ENCODE data around the gene SLC4A2. TPM values are rescaled to one million over a fixed set of nuclear protein-coding genes. Genes with fewer than 3 reads are reported as not detected.

SLC4A2 gene
- total and polyA plus RNA-seq, 5 donors from 2014 or later = 11.6 to 71.7 (median 13.0) TPM

DNA sequence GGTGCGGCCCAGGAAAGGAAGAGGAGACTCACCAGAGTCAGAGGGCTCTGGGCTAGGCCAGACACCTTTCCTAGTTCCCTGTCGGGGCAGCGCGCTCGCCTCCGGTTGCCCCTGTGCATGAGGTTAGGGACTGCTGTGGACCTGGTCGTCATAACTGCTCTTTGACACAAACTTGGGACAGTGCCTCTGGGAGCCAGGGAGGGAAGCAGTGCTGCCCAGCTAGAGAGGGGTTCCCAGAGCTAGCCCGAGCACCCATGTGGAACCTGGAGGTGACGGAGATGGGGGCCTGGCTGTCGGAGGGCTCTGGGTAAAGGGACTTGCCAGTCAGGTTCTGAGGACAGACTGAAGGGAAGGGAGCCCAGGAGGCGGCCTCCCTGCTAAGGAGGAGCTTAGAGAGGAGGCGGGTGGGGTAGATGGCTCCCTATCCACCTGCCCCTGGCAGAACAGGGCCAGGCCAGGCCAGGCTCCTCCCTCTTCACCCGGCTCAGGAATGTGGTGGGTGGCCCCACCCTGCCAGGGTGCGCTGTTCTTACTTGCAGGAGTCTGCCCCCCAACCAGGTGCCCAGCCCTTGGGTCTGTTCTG, 56.5 kb downstream of the SLC4A2 start:
- H3K4me1 ChIP-seq (ENCODE audit: control insufficient read depth, insufficient read depth, low read length, poor library complexity, severe bottlenecking) = peaks cover 8% of the 10 kb centered on the region
- Mint-ChIP-seq H3K27me3 (peaks cover 17% of the 10 kb centered on the region), H3K9me3 (no peaks in the 10 kb centered on the region), H3K4me1 (peaks cover 0 to 23% (median 3%) of the 10 kb centered on the region in 4 donors), H3K4me3 (peak overlapping the region in 3 of 4 donors; percentile 38 to 74 (median 72)), H3K27ac (peak overlapping the region in 1 of 3 donors; percentile 43), H3K36me3 (peaks cover 5% of the 10 kb centered on the region)
- H3K27me3 ChIP-seq (ENCODE audit: control insufficient read depth, insufficient read depth, low read length) = no peaks in the 10 kb centered on the region
- H3K27ac ChIP-seq (ENCODE audit: insufficient read depth, low read length, poor library complexity, severe bottlenecking) = no peak overlapping the region
- ATAC-seq (ENCODE audit: low read depth in 2 of 2) (no peak), DNase-seq (no peak)
- no peak overlapping the region for H3K4me3 ChIP-seq (ENCODE audit: low read depth, low read length)
- no peaks in the 10 kb centered on the region for H3K36me3 ChIP-seq (ENCODE audit: control insufficient read depth, insufficient read depth, low read length)
- H3K9me3 ChIP-seq (ENCODE audit: control insufficient read depth in 2 of 2, low read length in 2 of 2) = no peaks in the 10 kb centered on the region

DNA sequence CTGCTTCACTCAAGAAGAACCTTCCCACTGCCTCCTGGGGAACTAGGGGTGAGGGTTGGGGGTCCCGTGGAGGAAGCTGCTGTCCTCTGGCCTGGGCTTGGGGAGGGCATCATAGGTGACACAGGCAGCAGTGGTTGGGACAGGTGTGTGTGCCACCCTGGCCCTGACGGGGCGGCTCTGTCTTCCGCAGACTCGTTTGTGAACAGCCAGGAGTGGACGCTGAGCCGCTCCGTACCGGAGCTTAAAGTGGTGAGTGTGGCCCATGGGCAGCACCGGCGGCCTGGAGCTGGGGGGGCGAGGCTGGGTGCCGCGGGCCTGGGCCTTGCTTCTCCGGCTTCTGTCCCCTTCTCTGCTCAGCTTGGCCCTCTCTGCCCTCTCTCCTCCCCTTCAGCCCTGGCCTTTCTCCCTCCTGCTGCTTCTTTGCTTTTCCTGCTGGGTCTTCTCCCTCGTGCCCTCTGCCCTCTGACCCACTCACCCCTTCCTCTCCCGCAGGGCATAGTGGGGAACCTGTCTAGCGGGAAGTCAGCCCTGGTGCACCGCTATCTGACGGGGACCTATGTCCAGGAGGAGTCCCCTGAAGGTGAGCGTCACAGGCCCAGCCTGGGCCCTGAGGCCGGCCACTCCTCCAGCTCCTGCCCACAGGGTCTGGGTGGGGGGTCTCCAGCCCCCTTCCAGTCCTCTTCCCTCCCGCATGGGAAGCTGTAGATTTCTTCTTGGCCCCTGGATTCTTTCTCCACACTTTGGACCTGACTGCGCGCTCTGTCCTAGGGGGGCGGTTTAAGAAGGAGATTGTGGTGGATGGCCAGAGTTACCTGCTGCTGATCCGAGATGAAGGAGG, 57.4 kb downstream of the SLC4A2 start:
- ATAC-seq (ENCODE audit: low read depth in 2 of 2) = no peak
- Mint-ChIP-seq H3K9me3 (no peaks in the 10 kb centered on the region), H3K27ac (peak overlapping the region in 2 of 3 donors; percentile 56 to 89), H3K4me3 (peak overlapping the region; percentile 73 to 78 (median 77)), H3K4me1 (peaks cover 0 to 20% (median 4%) of the 10 kb centered on the region in 4 donors), H3K36me3 (peaks cover 10% of the 10 kb centered on the region), H3K27me3 (peaks cover 17% of the 10 kb centered on the region)
- no peak for DNase-seq
- no peaks in the 10 kb centered on the region for H3K27me3 ChIP-seq (ENCODE audit: control insufficient read depth, insufficient read depth, low read length)
- H3K4me3 ChIP-seq (ENCODE audit: low read depth, low read length) = peak overlapping the region; percentile 10
- peaks cover 4% of the 10 kb centered on the region for H3K4me1 ChIP-seq (ENCODE audit: control insufficient read depth, insufficient read depth, low read length, poor library complexity, severe bottlenecking)
- H3K36me3 ChIP-seq (ENCODE audit: control insufficient read depth, insufficient read depth, low read length) = no peaks in the 10 kb centered on the region
- H3K27ac ChIP-seq (ENCODE audit: insufficient read depth, low read length, poor library complexity, severe bottlenecking) = peak overlapping the region; percentile 6
- no peaks in the 10 kb centered on the region for H3K9me3 ChIP-seq (ENCODE audit: control insufficient read depth in 2 of 2, low read length in 2 of 2)

DNA sequence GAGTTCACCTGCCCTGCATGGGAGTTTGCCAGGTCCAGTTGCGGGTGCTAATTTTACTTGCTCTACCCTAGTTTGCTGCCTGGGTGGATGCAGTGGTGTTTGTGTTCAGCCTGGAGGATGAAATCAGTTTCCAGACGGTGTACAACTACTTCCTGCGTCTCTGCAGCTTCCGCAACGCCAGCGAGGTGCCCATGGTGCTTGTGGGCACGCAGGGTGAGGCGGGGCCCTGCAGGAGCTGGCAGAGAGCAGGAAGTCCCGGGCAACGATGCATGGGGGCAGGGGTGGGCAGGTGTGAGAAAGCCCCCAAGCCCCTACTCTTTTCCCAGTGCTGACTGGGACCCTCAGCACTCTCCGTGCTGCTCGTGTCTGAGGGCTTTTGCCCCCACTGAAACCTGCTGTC, 58.2 kb downstream of the SLC4A2 start:
- H3K9me3 ChIP-seq (ENCODE audit: control insufficient read depth in 2 of 2, low read length in 2 of 2) = no peaks in the 10 kb centered on the region
- peak overlapping the region; percentile 10 for H3K4me3 ChIP-seq (ENCODE audit: low read depth, low read length)
- H3K27ac Mint-ChIP-seq = peak overlapping the region; percentile 56 to 89 (median 89)
- peaks cover 4% of the 10 kb centered on the region for H3K4me1 ChIP-seq (ENCODE audit: control insufficient read depth, insufficient read depth, low read length, poor library complexity, severe bottlenecking)
- H3K4me1 Mint-ChIP-seq = peaks cover 0 to 20% (median 4%) of the 10 kb centered on the region in 4 donors
- H3K4me3 Mint-ChIP-seq = peak overlapping the region; percentile 73 to 78 (median 77)
- peaks cover 10% of the 10 kb centered on the region for H3K36me3 Mint-ChIP-seq
- peak overlapping the region; percentile 6 for H3K27ac ChIP-seq (ENCODE audit: insufficient read depth, low read length, poor library complexity, severe bottlenecking)
- no peaks in the 10 kb centered on the region for H3K27me3 ChIP-seq (ENCODE audit: control insufficient read depth, insufficient read depth, low read length)
- H3K9me3 Mint-ChIP-seq = no peaks in the 10 kb centered on the region
- ATAC-seq (ENCODE audit: low read depth in 2 of 2) = peak; percentile 68 to 75
- peak in 2 of 3 donors; percentile 50 to 63 for DNase-seq
- no peaks in the 10 kb centered on the region for H3K36me3 ChIP-seq (ENCODE audit: control insufficient read depth, insufficient read depth, low read length)
- H3K27me3 Mint-ChIP-seq = peaks cover 17% of the 10 kb centered on the region

DNA sequence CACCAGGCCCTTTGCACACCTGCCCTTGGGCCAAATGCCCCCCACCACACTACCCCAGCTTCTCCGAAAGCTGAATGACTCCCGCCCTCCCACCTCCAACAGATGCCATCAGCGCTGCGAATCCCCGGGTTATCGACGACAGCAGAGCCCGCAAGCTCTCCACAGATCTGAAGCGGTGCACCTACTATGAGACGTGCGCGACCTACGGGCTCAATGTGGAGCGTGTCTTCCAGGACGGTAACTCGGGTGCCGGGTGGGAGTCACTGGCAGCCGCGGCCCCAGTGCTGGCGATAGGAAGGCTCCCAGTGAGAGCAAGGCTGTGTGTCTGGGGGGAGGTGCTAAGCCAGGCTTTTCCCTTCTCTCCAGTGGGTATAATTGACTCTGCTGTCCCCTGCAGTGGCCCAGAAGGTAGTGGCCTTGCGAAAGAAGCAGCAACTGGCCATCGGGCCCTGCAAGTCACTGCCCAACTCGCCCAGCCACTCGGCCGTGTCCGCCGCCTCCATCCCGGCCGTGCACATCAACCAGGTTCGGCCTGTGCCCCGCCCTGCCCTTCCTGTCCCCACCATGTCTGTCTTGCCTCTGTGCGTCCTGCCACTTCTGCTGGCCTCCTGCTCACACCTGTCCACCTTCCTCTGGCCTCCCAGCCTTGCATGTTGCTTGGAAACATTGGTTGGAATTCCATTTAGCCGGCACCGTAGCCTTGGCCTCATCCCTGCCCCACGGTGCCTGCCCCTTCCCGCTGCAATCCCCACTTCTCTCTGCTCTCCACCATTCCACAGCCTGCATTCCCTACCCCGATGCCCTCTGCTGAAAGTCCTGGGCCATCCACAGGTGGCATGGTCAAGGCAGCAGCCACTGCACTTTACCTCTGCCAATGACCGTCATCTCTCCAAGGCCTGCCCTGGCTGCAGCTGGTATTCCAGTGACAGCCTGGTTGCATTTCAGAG, 59.0 kb downstream of the SLC4A2 start:
- Histone ChIP-seq H3K27me3 (ENCODE audit: control insufficient read depth, insufficient read depth, low read length) (no peaks in the 10 kb centered on the region), H3K4me1 (ENCODE audit: control insufficient read depth, insufficient read depth, low read length, poor library complexity, severe bottlenecking) (peaks cover 4% of the 10 kb centered on the region), H3K27ac (ENCODE audit: insufficient read depth, low read length, poor library complexity, severe bottlenecking) (no peak overlapping the region), H3K36me3 (ENCODE audit: control insufficient read depth, insufficient read depth, low read length) (no peaks in the 10 kb centered on the region), H3K9me3 (ENCODE audit: control insufficient read depth in 2 of 2, low read length in 2 of 2) (no peaks in the 10 kb centered on the region), H3K4me3 (ENCODE audit: low read depth, low read length) (no peak overlapping the region)
- H3K36me3 Mint-ChIP-seq = peaks cover 10% of the 10 kb centered on the region
- H3K9me3 Mint-ChIP-seq = no peaks in the 10 kb centered on the region
- peak overlapping the region in 2 of 3 donors; percentile 56 to 71 for H3K27ac Mint-ChIP-seq
- peaks cover 14% of the 10 kb centered on the region for H3K27me3 Mint-ChIP-seq
- ATAC-seq (ENCODE audit: low read depth in 2 of 2) (no peak), DNase-seq (no peak)
- peak overlapping the region in 2 of 4 donors; percentile 56 to 88 for H3K4me3 Mint-ChIP-seq
- H3K4me1 Mint-ChIP-seq = peaks cover 0 to 20% (median 4%) of the 10 kb centered on the region in 4 donors

DNA sequence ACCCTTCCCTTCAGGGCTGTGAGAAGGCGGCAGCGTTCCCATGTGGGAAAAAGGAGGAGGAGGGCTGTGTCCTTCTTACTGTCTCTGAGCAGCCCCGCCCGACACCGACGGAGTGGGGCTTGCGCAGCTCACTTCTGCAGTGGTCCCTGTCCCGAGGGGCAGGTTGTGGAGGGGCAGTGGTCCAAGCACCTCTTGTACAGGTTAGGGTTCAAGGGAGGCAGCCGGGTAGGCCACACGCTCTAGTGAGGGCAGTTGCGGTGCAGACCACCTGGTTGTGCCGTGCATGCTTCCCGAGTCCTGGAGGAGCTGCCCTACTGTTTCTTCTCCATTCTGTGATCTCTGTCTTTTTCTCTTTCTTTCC, 59.6 kb downstream of the SLC4A2 start:
- Mint-ChIP-seq H3K27ac (no peak overlapping the region), H3K36me3 (peaks cover 13% of the 10 kb centered on the region)

DNA sequence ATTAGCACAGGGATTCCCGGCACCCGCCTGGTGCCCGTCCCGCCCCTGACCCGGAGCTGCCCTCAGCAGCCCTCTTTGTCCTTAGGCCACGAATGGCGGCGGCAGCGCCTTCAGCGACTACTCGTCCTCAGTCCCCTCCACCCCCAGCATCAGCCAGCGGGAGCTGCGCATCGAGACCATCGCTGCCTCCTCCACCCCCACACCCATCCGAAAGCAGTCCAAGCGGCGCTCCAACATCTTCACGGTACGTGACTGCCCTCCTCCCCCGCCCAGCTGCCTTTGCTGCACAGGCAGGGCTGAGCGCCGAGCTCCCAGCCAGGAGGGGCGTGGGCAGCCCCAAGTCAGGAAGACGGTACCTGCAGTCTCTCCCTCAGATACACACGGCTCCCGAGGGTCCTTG, 60.5 kb downstream of the SLC4A2 start:
- ATAC-seq (ENCODE audit: low read depth in 2 of 2) (no peak), DNase-seq (no peak)
- H3K4me3 ChIP-seq (ENCODE audit: low read depth, low read length) = no peak overlapping the region
- peaks cover 0 to 22% (median 7%) of the 10 kb centered on the region in 4 donors for H3K4me1 Mint-ChIP-seq
- H3K27me3 Mint-ChIP-seq = peaks cover 21% of the 10 kb centered on the region
- H3K9me3 ChIP-seq (ENCODE audit: control insufficient read depth in 2 of 2, low read length in 2 of 2) = no peaks in the 10 kb centered on the region
- no peaks in the 10 kb centered on the region for H3K27me3 ChIP-seq (ENCODE audit: control insufficient read depth, insufficient read depth, low read length)
- peaks cover 14% of the 10 kb centered on the region for H3K36me3 Mint-ChIP-seq
- H3K36me3 ChIP-seq (ENCODE audit: control insufficient read depth, insufficient read depth, low read length) = no peaks in the 10 kb centered on the region
- no peak overlapping the region for H3K27ac Mint-ChIP-seq
- H3K4me1 ChIP-seq (ENCODE audit: control insufficient read depth, insufficient read depth, low read length, poor library complexity, severe bottlenecking) = peaks cover 4% of the 10 kb centered on the region
- H3K9me3 Mint-ChIP-seq = no peaks in the 10 kb centered on the region
- no peak overlapping the region for H3K4me3 Mint-ChIP-seq
- no peak overlapping the region for H3K27ac ChIP-seq (ENCODE audit: insufficient read depth, low read length, poor library complexity, severe bottlenecking)

More for the DNA sequence above, 59.6 kb downstream of the SLC4A2 start:
- Histone ChIP-seq H3K27me3 (ENCODE audit: control insufficient read depth, insufficient read depth, low read length) (no peaks in the 10 kb centered on the region), H3K36me3 (ENCODE audit: control insufficient read depth, insufficient read depth, low read length) (no peaks in the 10 kb centered on the region), H3K9me3 (ENCODE audit: control insufficient read depth in 2 of 2, low read length in 2 of 2) (no peaks in the 10 kb centered on the region), H3K27ac (ENCODE audit: insufficient read depth, low read length, poor library complexity, severe bottlenecking) (no peak overlapping the region), H3K4me3 (ENCODE audit: low read depth, low read length) (no peak overlapping the region), H3K4me1 (ENCODE audit: control insufficient read depth, insufficient read depth, low read length, poor library complexity, severe bottlenecking) (peaks cover 4% of the 10 kb centered on the region)
- Mint-ChIP-seq H3K9me3 (no peaks in the 10 kb centered on the region), H3K4me3 (peak overlapping the region in 2 of 4 donors; percentile 56 to 88), H3K27me3 (peaks cover 19% of the 10 kb centered on the region), H3K4me1 (peaks cover 0 to 21% (median 5%) of the 10 kb centered on the region in 4 donors)
- ATAC-seq (ENCODE audit: low read depth in 2 of 2) (no peak), DNase-seq (no peak)

DNA sequence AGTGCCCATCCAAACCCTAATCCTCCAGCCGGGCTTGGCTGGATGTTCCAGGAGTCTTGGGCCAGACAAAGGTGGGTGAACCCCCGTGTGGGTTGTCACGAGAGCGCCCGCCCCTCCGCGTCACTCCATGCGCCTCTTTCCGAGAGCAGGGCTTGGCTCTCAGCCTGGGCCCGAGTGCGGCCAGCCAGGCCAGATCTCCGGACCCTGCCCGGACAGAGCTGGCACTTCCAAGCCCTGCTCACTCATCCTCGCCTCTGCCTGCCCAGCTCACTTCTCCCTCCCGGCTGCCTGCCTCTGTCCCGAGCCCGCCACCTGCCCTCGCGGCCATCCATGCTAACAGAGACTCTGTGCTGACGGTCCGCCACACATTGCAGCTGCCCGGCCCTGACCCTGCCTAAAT, 61.5 kb downstream of the SLC4A2 start:
- Mint-ChIP-seq H3K36me3 (peaks cover 14% of the 10 kb centered on the region), H3K4me3 (no peak overlapping the region), H3K27ac (no peak overlapping the region), H3K27me3 (peaks cover 18% of the 10 kb centered on the region), H3K9me3 (no peaks in the 10 kb centered on the region), H3K4me1 (peaks cover 0 to 19% (median 7%) of the 10 kb centered on the region in 4 donors)
- DNase-seq (no peak), ATAC-seq (ENCODE audit: low read depth in 2 of 2) (no peak)
- Histone ChIP-seq H3K27me3 (ENCODE audit: control insufficient read depth, insufficient read depth, low read length) (no peaks in the 10 kb centered on the region), H3K4me1 (ENCODE audit: control insufficient read depth, insufficient read depth, low read length, poor library complexity, severe bottlenecking) (peaks cover 3% of the 10 kb centered on the region), H3K36me3 (ENCODE audit: control insufficient read depth, insufficient read depth, low read length) (no peaks in the 10 kb centered on the region), H3K27ac (ENCODE audit: insufficient read depth, low read length, poor library complexity, severe bottlenecking) (no peak overlapping the region), H3K9me3 (ENCODE audit: control insufficient read depth in 2 of 2, low read length in 2 of 2) (no peaks in the 10 kb centered on the region), H3K4me3 (ENCODE audit: low read depth, low read length) (no peak overlapping the region)
